HEK293 (cell line): ENCODE data around the gene GGN.

Experiments
- CTCF ChIA-PET: fragments of 350-600 bp; formaldehyde crosslinking; extraction: SDS; loops from one replicate; lab custom pipeline; 2021; ENCODE audit warnings: antibody characterized with exemption; lab: Yijun Ruan, JAX
- POLR2A ChIA-PET: fragments of 300-600 bp; formaldehyde crosslinking; extraction: SDS; loops from one replicate; lab custom pipeline; 2020; ENCODE audit warnings: antibody characterized with exemption, inconsistent platforms; lab: Yijun Ruan, JAX
- H3K27ac ChIP-seq: fragments of 200-500 bp; sonication (Bioruptor generic); 2 replicates; pipeline ENCODE4 v1.5.1; 2014; ENCODE audit warnings: low read depth, low read length, control low read depth, inconsistent platforms; ENCODE audit errors: extremely low read depth
- H3K36me3 ChIP-seq, 2 experiments: fragments of 200-500 bp in 1 of 2; sonication (Bioruptor generic) in 1 of 2; 1 replicate in 1 of 2; 2 replicates in 1 of 2; pipeline ENCODE4 v1.5.1; 2014 to 2017; ENCODE audit warnings: inconsistent platforms in 2 of 2, low read length in 2 of 2; ENCODE audit not compliant: control insufficient read depth in 2 of 2, insufficient read depth in 1 of 2
- H3K4me1 ChIP-seq: fragments of 200-500 bp; sonication (Bioruptor generic); 2 replicates; pipeline ENCODE4 v1.5.1; 2014; ENCODE audit warnings: mild to moderate bottlenecking, low read length, inconsistent platforms; ENCODE audit not compliant: control insufficient read depth, insufficient read depth
- H3K4me3 ChIP-seq: 2 replicates; pipeline ENCODE4 v1.5.1; 2011; ENCODE audit warnings: low read depth, mild to moderate bottlenecking, control low read depth, low read length, moderate library complexity
- H3K9me3 ChIP-seq: fragments of 200-500 bp; sonication (Bioruptor generic); 2 replicates; pipeline ENCODE4 v1.5.1; 2014; ENCODE audit warnings: low read depth, low read length, inconsistent platforms; ENCODE audit not compliant: control insufficient read depth, insufficient read depth
- ATF2 ChIP-seq: fragments of 450-650 bp; formaldehyde crosslinking; IDR thresholded peaks from 2 replicates; pipeline ENCODE4 v1.5.1; 2016; ENCODE audit warnings: missing biosample characterization, missing genetic modification characterization, low read depth
- EGR2 ChIP-seq: fragments of 450-650 bp; formaldehyde crosslinking; IDR thresholded peaks from 2 replicates; pipeline ENCODE4 v1.5.1; 2016; ENCODE audit warnings: low read depth, missing biosample characterization, missing genetic modification characterization
- KLF10 ChIP-seq: fragments of 450-650 bp; IDR thresholded peaks from 2 replicates; pipeline ENCODE4 v1.5.1; 2018; ENCODE audit warnings: missing biosample characterization, mild to moderate bottlenecking, missing genetic modification characterization
- KLF9 ChIP-seq: fragments of 450-650 bp; formaldehyde crosslinking; IDR thresholded peaks from 2 replicates; pipeline ENCODE4 v1.5.1; 2016; ENCODE audit warnings: missing biosample characterization, missing genetic modification characterization, low read depth
- OVOL3 ChIP-seq: fragments of 450-650 bp; formaldehyde crosslinking; IDR thresholded peaks from 2 replicates; pipeline ENCODE4 v1.5.1; 2016; ENCODE audit warnings: missing biosample characterization, missing genetic modification characterization
- SP7 ChIP-seq: fragments of 450-650 bp; formaldehyde crosslinking; IDR thresholded peaks from 2 replicates; pipeline ENCODE4 v1.5.1; 2016; ENCODE audit warnings: missing biosample characterization, missing genetic modification characterization
- ZBTB48 ChIP-seq: fragments of 450-650 bp; formaldehyde crosslinking; IDR thresholded peaks from 2 replicates; pipeline ENCODE4 v1.5.1; 2016; ENCODE audit warnings: missing biosample characterization, missing genetic modification characterization
- ZFP69B ChIP-seq: fragments of 450-650 bp; formaldehyde crosslinking; IDR thresholded peaks from 2 replicates; pipeline ENCODE4 v1.5.1; 2016; ENCODE audit warnings: missing biosample characterization, missing genetic modification characterization
- ZNF335 ChIP-seq: fragments of 450-650 bp; formaldehyde crosslinking; conservative IDR thresholded peaks from 2 replicates; pipeline ENCODE4 v1.5.1; 2016; ENCODE audit warnings: missing biosample characterization, missing genetic modification characterization
- ZNF366 ChIP-seq: fragments of 450-650 bp; formaldehyde crosslinking; conservative IDR thresholded peaks from 2 replicates; pipeline ENCODE4 v1.5.1; 2016; ENCODE audit warnings: missing biosample characterization, missing genetic modification characterization
- ZNF391 ChIP-seq: fragments of 450-650 bp; formaldehyde crosslinking; IDR thresholded peaks from 2 replicates; pipeline ENCODE4 v1.5.1; 2016; ENCODE audit warnings: low read depth, missing biosample characterization, missing genetic modification characterization, borderline replicate concordance
- ZNF501 ChIP-seq: fragments of 450-650 bp; formaldehyde crosslinking; IDR thresholded peaks from 2 replicates; pipeline ENCODE4 v1.5.1; 2016; ENCODE audit warnings: missing biosample characterization, missing genetic modification characterization
- ZNF513 ChIP-seq: fragments of 450-650 bp; IDR thresholded peaks from 2 replicates; pipeline ENCODE4 v1.5.1; 2018; ENCODE audit warnings: missing biosample characterization, missing genetic modification characterization
- ZNF549 ChIP-seq: fragments of 450-650 bp; IDR thresholded peaks from 2 replicates; pipeline ENCODE4 v1.5.1; 2018; ENCODE audit warnings: missing biosample characterization, missing genetic modification characterization, mild to moderate bottlenecking, inconsistent platforms, moderate library complexity
- ZNF571 ChIP-seq: fragments of 450-650 bp; formaldehyde crosslinking; IDR thresholded peaks from 2 replicates; pipeline ENCODE4 v1.5.0; 2017; ENCODE audit warnings: missing biosample characterization, missing genetic modification characterization
- ZNF624 ChIP-seq: fragments of 450-650 bp; formaldehyde crosslinking; IDR thresholded peaks from 2 replicates; pipeline ENCODE4 v1.5.1; 2017; ENCODE audit warnings: missing biosample characterization, missing genetic modification characterization
- ZNF660 ChIP-seq: fragments of 450-650 bp; IDR thresholded peaks from 2 replicates; pipeline ENCODE4 v1.5.1; 2018; ENCODE audit warnings: missing biosample characterization, mild to moderate bottlenecking, missing genetic modification characterization
- ZNF670 ChIP-seq: fragments of 450-650 bp; formaldehyde crosslinking; IDR thresholded peaks from 2 replicates; pipeline ENCODE4 v1.5.1; 2016; ENCODE audit warnings: missing biosample characterization, missing genetic modification characterization, low read depth
- ZNF792 ChIP-seq: fragments of 450-650 bp; formaldehyde crosslinking; IDR thresholded peaks from 2 replicates; pipeline ENCODE4 v1.5.1; 2016; ENCODE audit warnings: missing biosample characterization, missing genetic modification characterization
- ZNF830 ChIP-seq: fragments of 450-650 bp; IDR thresholded peaks from 2 replicates; pipeline ENCODE4 v1.5.0; 2018; ENCODE audit warnings: missing biosample characterization, missing genetic modification characterization, low read depth, mild to moderate bottlenecking, moderate library complexity
- ZXDB ChIP-seq: fragments of 450-650 bp; formaldehyde crosslinking; IDR thresholded peaks from 2 replicates; pipeline ENCODE4 v1.5.1; 2016; ENCODE audit warnings: missing biosample characterization, missing genetic modification characterization

GGN gene

DNA sequence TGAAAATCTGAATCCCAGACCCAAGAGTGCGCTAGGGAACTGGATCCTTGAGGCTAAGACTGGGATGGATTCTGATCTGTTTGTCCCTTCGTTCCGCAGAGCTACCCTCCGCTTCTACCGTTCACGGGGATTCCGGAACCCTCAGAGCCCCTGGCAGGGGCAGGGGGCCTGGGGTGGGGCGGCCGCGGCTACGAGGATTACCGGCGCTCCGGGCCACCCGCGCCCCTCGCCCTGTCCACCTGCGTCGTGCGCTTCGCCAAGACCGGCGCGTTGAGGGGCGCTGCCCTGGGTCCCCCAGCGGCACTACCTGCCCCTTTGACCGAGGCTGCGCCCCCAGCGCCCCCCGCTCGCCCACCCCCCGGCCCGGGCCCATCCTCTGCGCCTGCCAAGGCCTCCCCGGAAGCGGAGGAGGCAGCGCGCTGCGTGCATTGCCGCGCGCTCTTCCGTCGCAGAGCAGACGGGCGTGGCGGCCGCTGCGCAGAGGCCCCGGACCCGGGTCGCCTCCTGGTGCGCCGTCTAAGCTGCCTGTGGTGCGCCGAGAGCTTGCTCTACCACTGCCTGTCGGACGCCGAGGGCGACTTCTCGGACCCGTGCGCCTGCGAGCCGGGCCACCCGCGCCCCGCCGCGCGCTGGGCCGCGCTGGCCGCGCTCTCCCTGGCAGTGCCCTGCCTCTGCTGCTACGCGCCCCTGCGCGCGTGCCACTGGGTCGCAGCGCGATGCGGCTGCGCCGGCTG, 7.7 kb upstream of the GGN start:
- no peaks in the 10 kb centered on the region for H3K4me1 ChIP-seq
- H3K9me3 ChIP-seq = no peaks in the 10 kb centered on the region
- no peak for TF ChIP-seq ZNF549 (tag by site-specific recombination)
- no peak overlapping the region for H3K27ac ChIP-seq
- POLR2A ChIA-PET = interaction anchor here (0.7 to 2.5 kb wide), 2 partner anchors 8 to 21 kb away, joined by 3 to 7 read pairs; partner anchors contain the start of genes GGN and PSMD8
- CTCF ChIA-PET = interaction anchor here (1.1 to 9.2 kb wide), 2 partner anchors 8 to 151 kb away, joined by 3 to 76 read pairs; partner anchors contain the start of gene FAM98C
- H3K36me3 ChIP-seq = peaks cover 5 to 10% of the 10 kb centered on the region in 2 experiments; a peak in 2 of 3 replicates
- no peak overlapping the region for H3K4me3 ChIP-seq

DNA sequence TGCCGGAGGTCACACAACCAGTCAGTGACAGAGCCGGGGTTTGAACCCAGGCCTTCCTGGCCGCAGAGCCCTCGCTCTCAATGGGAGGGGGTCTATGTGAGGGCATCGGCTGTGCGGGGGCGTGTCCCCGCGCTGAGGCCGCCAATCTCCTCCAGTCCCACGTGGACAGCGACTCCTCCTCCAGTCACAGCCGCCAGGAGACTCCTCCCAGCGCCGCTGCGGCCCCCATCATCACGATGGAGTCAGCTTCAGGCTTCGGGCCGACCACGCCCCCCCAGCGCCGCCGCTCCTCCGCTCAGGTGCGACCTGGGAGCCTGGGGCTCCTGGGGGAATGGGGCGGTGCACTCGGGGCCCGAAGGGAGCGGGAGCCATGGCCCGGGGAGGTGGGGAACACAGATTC, 6.7 kb upstream of the GGN start:
- Histone ChIP-seq H3K27ac (no peak overlapping the region), H3K9me3 (no peaks in the 10 kb centered on the region), H3K4me1 (no peaks in the 10 kb centered on the region; the same call in none of the 2 replicates), H3K4me3 (no peak overlapping the region), H3K36me3 (peaks cover 5 to 10% of the 10 kb centered on the region in 2 experiments; a peak in 2 of 3 replicates)
- ChIA-PET CTCF (interaction anchor here (0.9 to 9.2 kb wide), 3 partner anchors 9 to 324 kb away, joined by 3 to 76 read pairs (median 4); partner anchors contain the start of gene FAM98C), POLR2A (interaction anchor here (0.6 to 0.9 kb wide), 3 partner anchors 9 to 637 kb away, joined by 3 to 10 read pairs (median 3); partner anchors contain the start of gene FAM98C)
- peak; percentile 50; the same call in 1 of the 2 replicates for TF ChIP-seq KLF10
- TF ChIP-seq ZNF571 = no peak
- peak; percentile 83 for TF ChIP-seq KLF9 (tag by site-specific recombination)
- no peak for TF ChIP-seq ZNF501 (tag by site-specific recombination)
- TF ChIP-seq, all 188 proteins: peak for 2

GRCh38 chr19:38392707-38393308, 5.0 kb upstream of the GGN start:
- Histone ChIP-seq H3K9me3 (no peaks in the 10 kb centered on the region), H3K4me3 (no peak overlapping the region), H3K27ac (no peak overlapping the region), H3K4me1 (peaks cover 9% of the 10 kb centered on the region), H3K36me3 (peaks cover 5 to 10% of the 10 kb centered on the region in 2 experiments; a peak in 2 of 3 replicates)
- POLR2A ChIA-PET = interaction anchor here (1.6 kb wide), 1 partner anchor 10 kb away, joined by 5 read pairs; no protein-coding TSS in a partner anchor
- CTCF ChIA-PET = interaction anchor here (0.6 to 9.2 kb wide), 3 partner anchors 11 to 168 kb away, joined by 4 to 76 read pairs (median 5); partner anchors contain the start of genes FAM98C and PSMD8
- TF ChIP-seq ZNF830 (tag by site-specific recombination) (no peak), EGR2 (peak; percentile 93), ZNF792 (tag by site-specific recombination) (no peak), ZNF366 (tag by site-specific recombination) (0 out of 2 replicates have a peak, but pooled peaks have one; percentile 10), ZNF335 (tag by site-specific recombination) (no peak), ZFP69B (tag by site-specific recombination) (no peak), ZNF513 (no peak), SP7 (tag by site-specific recombination) (0 out of 2 replicates have a peak, but pooled peaks have one; percentile 10), OVOL3 (tag by site-specific recombination) (no peak), ZXDB (no peak), ZNF670 (tag by site-specific recombination) (no peak), ZNF624 (tag by site-specific recombination) (no peak), KLF9 (tag by site-specific recombination) (peak; percentile 27; the same call in 1 of the 2 replicates), ZNF391 (tag by site-specific recombination) (no peak), ATF2 (no peak), ZNF660 (no peak), ZBTB48 (tag by site-specific recombination) (peak; percentile 79)
